NCI-H510A (cell line): ENCODE results near the gene ZDHHC24.
A peak's percentile ranks its signal among the peaks of the same experiment; 100 is the strongest.
"Not testable (repeated sequence)": the region's sequence is repeated elsewhere in the genome, so short reads cannot be mapped to it uniquely, and the experiment has no call there.

Source experiments
- DNase-seq: peaks from one replicate; lab custom pipeline; 2025; lab: John Stamatoyannopoulos, UW

ZDHHC24 gene

DNA sequence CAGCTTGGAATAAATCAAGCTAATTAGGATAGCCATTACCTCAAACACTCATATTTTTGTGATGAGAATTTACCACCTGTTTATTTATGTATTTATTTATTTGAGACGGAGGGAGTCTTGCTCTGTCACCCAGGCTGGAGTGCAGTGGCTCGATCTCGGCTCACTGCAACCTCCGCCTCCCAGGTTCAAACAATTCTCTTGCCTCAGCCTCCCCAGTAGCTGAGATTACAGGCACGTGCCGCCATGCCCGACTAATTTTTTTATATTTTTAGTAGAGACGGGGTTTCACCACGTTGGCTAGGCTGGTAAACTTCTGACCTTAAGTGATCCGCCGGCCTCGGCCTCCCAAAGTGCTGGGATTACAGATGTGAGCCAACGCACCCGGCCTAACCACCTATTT is 896 bp downstream of the ZDHHC24 start:
- DNase-seq: not testable (repeated sequence)

DNA sequence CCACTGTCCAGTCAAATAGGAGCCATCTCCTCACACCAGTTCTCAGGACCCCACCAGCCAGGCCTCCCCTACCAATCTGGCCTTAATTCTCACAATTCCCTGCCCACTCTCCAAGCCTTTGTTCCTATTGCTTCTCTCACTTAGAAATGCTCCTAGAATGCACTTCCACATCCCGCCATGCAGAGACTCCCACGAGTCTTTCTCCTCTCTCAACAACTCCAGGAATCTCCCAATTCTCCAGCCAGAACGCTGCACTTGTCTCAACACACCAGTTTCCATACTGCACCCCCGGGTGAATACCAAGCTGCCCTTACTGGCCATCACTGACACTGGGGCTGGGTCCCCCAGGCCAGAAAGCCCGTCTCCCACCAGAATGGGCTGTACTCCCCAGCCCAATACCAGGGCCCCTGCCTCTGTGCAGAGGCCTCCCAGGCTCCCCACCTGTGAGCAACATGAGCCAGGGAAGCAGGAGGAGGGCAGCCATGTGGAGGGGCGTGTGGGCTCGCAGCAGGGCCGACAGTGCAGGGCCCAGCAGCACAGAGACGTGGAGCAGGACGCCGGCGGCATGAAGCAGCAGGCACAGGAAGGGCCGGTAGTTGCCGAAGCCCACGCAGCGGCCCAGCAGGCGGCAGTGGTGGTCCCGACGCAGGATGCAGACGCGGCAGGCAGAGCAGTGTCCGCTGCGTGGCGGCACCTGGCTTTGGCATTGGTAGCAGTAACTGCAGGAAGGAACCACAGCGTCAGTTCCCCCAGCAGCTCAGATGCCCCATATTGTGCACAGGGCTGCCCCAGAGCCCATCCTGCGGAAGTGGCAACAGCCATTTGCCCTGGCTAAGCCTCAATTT is 2.4 kb downstream of the ZDHHC24 start:
- DNase-seq: no peak

DNA sequence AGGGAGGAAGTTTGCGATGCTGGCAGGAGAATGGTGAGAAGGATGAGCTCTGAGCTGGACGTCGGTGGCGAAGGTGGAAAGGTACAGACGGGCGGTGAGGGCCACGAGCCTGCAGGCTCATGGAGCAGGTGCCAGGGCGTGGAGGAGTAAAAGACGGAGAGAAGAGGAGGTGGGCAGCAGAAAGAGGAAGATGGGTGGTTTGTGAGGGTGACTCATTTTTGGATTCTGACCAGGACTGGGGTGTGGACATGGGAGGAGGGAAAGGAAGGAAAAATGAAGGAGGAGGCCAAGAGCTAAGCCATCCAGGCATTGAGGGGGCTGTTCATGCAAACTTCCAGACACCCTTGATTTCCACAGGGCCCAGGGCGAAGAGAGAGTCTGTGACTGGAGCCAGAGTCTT is 3.5 kb downstream of the ZDHHC24 start:
- no peak for DNase-seq

- DNase-seq: no peak
Observed at GRCh38 chr11:66541892-66542291, 4.0 kb downstream of the ZDHHC24 start.

DNA sequence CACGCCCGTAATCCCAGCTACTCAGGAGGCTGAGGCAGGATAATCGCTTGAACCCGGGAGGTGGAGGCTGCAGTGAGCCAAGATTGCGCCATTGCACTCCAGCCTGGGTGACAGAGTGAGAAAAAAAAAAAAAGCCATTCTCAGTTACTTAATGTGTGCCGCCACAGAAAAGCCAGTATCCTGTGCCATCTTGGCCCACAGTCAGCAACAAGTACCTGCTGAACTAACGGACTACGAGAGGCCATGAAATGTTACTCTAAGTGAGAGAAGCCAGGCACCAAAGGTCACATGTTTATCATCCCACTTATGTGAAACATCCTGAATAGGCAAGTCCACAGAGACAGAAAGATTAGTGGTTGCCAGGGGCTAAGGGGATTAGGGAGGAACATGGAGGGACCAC is 5.2 kb downstream of the ZDHHC24 start:
- DNase-seq: not testable (repeated sequence)

- DNase-seq: no peak
Observed at GRCh38 chr11:66539870-66540213, 6.0 kb downstream of the ZDHHC24 start.

GRCh38 chr11:66539170-66539869 is 6.5 kb downstream of the ZDHHC24 start:
- no peak for DNase-seq

DNA sequence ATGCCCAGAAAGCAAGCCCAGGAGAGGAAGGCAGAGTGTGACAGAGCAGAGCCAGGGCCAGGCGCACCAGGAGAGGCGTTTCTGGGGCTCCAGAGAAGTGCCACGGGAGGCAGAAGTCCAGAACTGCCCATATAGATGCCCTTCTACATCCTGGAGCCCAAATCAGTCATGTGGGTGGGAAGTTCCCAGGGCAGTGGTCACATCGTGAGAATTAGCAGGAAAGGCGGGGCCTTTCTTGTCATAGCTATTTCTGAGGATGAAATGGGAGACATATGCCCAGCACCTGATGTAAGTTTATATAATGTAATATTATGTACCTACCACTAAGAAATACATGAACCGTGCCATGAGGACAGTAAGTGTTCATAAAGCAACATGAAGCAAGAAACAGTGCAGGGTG is 13.1 kb downstream of the ZDHHC24 start:
- no peak for DNase-seq

DNA sequence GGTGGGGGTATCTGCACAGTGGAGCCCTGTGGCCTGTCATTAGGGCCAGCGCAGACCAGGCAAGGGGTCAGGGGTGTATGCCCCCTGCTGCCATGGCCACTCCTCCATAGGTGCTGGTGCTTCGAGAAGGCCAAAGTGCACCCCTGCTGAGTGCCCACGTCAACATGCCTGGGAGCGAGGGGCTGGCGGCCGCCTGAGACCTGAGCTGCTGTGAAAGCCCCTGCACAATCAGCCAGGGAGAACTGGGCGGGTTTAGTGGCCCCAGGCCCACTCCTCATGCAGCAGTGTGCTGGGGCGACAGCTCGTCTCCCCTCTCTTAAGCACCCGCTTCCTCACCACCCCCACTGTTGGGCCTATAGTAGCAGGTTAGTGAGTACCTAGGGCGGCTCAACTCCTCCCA is 14.0 kb downstream of the ZDHHC24 start:
- no peak for DNase-seq

GRCh38 chr11:66530927-66531709 is 14.7 kb downstream of the ZDHHC24 start:
- DNase-seq: no peak

- DNase-seq: no peak
Observed at GRCh38 chr11:66529655-66530054, 16.2 kb downstream of the ZDHHC24 start.

DNA sequence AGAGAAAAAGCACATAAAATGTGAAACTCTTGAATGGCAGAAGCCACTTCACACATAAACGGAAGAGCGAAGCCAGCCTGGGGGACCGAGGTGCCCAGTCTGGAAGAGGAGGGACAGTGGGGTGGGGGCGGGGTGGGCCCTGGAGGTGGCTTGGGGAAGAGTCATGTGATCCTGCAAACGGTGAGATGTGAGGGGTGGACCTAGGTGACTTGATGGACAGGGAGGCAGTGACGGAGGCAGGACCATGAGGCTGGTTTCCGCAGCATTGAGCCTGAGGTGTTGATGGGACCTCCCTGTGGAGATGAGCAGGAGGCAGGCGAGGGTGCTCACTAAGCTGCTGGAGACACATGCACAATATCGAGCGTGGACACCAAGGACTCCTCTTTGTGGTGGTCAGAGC is 16.8 kb downstream of the ZDHHC24 start:
- no peak for DNase-seq

DNA sequence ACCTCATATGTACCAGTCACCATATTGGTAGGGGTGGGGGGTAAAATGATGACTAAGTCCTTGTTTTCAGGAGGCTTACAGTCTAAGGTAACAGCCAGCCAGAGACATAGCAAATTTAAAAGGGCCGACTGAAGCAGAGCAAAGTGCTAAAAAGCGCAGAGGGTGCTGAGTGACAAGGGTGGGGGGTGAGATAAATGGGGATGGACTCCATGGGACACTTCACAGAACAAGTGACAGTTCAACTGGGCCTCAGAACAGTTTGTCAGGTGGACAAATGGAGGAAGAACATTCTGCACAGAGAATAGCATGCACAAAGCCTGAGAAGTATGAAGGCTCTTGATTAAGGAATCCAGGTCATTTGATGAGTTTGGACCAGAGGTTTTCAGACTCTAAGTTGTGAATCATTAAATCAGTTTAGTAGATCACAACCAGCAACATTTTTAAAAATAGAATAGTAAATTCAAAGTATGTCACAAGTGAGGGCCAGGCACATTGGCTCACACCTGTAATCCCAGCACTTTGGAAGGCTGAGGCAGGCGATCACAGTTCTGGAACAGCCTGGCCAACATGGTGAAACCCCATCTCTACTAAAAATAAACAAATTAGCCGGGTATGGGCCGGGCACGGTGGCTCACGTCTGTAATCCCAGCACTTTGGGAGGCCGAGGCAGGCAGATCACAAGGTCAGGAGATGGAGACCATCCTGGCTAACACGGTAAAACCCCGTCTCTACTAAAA is 21.4 kb downstream of the ZDHHC24 start:
- DNase-seq: no peak

DNA sequence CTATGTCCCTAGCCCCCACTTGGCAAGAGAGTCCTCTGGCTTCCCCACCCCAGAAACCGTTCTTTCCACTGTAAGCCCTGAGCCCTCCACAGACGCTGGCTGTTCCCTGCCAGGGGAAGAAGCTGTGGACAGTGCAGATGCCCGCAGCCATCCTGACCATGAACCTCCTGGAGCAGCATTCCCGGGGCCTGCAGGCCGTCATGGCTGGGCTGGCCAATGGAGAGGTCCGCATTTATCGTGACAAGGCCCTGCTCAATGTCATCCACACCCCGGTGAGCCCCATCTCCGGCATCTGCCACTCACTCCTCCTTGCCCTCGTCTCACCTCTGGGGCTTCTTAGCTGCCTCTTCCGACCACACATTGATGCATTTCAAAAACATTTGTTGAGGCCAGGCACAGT is 22.2 kb downstream of the ZDHHC24 start:
- DNase-seq: no peak

- no peak for DNase-seq
Observed at GRCh38 chr11:66510990-66511339, 34.9 kb downstream of the ZDHHC24 start.

DNA sequence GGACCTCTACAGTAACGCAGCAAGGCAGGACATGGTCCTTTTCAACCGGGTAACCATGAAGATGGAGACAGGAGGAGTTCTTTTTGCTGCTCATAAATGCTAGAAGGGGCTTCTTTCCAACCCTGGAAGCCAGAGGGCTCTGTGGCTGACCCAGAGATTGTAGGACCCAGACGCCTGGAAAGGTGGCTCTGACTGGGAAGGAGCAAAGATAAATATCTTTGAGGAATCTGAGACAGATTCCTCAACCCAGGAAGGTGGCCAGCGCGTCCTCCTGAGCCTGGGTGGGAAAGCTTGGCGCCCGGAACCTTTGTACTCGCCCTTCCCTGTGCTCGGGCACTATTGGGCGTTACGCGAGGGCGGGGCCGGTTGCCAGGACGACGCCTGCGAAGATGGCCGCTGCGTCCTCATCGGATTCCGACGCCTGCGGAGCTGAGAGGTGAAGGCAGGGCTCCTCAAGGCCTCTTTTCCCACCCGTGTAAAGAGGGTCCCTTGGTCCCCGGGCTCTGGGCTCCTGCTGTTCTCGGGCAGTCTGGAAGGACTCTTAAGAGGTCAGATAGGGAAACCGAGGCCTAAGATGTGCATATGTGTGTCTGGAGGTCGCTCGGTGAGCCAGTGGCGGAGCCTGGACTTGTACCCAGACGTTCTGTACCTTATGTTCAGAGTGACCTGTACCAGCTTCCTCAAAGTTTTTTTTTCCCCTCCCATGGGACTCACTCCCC is 35.4 kb downstream of the ZDHHC24 start, which contains the start of gene BBS1:
Gene BBS1 (plus strand): TSS at position 365 of the 719 bp plus-strand sequence. CDS start 25 bp downstream, at position 390.
- DNase-seq: peak; percentile 65

- DNase-seq: no peak
Observed at GRCh38 chr11:66509131-66509561, 36.7 kb downstream of the ZDHHC24 start.

DNA sequence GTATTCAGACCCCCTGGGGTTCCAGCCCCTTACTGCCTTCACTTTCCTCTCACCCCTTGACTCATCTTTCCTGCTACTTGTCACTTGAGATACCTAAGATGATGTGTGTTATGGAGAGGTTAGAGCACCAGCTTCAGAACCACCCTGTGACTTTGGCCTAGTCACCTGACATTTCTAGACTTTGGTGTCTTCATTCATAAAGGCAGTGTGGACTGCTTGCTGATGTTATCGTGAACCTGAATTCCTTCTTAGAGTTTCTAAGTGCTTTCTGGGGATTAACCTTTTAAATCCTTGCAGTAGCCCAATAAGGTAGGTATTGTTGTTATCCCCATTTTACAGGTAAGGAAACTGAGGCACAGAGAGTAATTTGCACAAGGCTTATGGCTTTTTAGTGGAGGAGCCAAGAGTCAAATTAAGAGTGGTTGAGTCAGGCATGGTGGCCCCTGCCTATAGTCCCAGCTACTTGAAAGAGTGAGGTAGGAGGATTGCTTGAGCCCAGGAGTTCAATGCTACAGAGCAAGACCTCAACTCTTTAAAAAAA is 40.5 kb downstream of the ZDHHC24 start:
- DNase-seq: no peak

DNA sequence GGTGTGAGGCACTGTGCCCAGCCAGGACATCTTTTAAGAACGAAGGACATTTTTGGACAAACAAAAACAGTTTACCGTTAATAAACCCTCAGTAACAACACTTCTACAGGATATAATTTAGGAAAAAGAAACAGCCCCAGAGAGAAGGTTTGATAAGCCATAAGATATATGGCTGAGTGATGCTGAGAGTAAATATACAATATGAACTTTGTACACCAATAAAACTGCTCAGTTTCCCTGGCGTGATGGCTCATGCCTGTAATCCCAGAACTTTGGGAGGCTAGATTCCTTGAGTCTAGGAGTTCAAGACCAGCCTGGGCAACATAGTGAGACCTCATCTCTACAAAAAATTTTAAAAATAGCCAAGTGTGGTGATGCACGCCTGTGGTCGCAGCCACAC is 47.3 kb downstream of the ZDHHC24 start:
- no peak for DNase-seq

GRCh38 chr11:66497206-66497605 is 48.6 kb downstream of the ZDHHC24 start:
- DNase-seq: no peak

DNA sequence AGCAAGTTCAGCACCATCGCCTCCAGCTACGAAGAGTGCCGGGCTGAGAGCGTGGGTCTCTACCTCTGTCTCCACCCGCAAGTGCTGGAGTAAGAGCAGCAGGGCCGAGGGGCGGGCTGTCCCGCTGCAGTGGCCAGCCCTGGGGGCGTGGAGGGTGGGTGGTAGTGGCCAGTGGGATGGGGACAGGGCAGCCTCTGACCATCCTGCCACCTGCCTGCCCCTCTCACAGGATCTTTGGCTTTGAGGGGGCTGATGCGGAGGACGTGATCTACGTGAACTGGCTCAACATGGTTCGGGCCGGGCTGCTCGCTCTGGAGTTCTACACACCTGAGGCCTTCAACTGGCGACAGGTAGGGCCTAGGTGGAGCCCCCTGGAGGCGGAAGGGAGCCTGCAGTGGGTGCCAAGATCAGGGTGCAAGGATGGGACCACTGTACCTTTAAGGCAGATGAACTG is 50.4 kb downstream of the ZDHHC24 start:
- DNase-seq: no peak
